Measurements from ENCODE around the gene CLN6. TPM values are rescaled to one million over a fixed set of nuclear protein-coding genes. Genes with fewer than 3 reads are reported as not detected.

The CLN6 gene
- total RNA-seq, 1 experiment from 2014 or later = 82.7 TPM

DNA sequence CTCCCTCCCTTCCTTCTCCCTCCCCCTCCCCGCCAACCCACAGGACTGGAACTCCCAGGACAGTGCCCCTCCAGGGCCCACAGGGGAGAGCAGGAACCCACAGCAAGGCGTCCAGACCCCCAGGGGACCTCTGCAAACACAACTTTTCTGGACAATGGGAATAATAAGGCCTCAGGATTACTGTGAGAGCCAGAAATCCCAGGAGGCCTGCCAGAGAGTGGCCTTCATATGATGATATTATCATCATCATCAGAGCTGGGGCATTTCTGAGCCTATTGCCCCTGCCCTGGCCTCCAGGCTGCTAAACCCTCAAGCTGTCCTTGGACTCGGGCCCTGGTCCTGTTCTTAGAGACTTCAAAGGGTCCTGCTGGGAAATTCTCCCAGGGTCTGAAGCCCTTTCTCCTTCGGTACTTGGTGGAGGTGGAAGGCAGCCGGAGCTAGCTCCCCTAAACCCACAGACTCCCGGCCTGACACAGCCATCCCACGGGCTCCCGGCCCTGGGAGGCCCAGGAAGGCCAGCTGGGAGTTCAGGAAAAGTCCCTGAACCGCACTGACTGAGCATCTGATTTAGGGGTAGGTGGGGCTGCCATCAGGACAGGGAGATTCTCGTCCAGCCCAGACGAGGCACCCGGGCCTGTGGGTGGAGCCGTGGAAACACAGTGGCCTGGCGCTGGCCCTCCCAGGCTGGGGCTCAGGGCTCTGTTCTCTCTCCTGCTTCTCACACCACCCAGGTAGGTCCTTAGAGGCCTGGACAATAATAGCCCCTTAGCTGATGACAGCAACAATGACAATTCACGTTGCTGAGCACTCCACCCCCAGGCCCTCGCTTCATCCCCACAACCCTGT lies 29.3 kb downstream of the CLN6 start:
- DNase-seq = no peak
- Histone ChIP-seq H3K27ac (no peak overlapping the region), H3K9me3 (replicated peaks) (no peaks in the 10 kb centered on the region), H3K4me3 (no peak overlapping the region), H3K36me3 (peaks cover 3% of the 10 kb centered on the region; the same call in 1 of the 2 replicates), H3K27me3 (no peaks in the 10 kb centered on the region), H3K4me1 (no peaks in the 10 kb centered on the region)

DNA sequence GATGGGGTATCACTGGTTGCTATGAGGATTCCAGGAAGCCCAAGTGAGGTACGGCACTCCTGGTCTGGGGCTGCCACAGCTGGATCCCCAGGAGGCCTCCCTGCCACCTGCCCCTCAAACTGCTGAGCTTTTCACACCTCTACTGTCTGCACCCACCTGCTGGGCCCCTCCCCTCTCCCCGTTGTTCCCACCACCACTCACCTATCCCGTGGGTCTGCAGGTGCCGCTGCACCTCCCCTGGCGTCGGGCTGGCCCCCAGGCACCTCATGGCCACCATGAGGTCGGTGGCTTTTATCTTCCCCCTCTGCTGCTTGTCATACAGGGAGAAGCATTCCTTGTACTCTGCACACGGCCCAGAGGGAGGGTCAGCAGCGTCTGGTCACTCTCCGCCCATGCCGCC lies 30.2 kb downstream of the CLN6 start:
- no peak overlapping the region for H3K4me3 ChIP-seq

DNA sequence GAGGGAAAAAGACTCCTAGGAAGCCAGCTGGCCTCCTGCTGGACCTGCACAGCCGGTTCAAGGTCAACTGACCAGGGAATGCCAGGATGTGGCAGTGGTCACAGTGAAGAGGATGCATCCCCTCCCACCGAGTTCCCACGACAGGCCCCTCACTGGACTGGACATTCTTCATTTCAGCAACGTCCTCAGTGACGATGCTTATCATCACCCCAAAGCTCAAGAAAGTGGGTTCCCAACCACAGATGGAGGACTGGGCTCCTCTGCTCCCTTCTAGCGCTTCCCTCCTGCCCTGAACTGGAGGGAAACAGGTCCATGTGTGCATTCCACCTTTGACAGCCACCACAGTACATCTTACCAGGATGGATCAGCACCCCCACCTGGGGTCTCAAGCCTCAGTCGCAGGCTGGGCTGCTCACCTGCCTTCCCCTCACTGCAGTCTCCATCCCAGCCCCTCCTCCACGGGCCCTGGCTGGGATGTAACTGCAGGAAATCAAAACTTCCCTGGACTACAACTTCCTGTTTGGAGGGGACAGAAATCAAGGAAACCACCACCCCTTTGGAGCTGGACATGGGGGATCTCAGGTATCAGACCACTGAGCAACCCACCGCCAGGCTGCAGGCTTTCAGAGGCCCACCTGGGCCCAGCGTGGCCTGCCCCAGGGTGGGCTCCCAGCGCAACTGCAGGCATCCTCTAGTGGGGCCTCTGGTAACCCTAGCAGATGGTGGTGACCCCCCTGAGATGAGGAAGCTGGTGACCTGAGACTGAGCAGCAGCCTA lies 31.7 kb downstream of the CLN6 start:
- Histone ChIP-seq H3K9me3 (replicated peaks) (no peaks in the 10 kb centered on the region), H3K27ac (no peak overlapping the region), H3K27me3 (no peaks in the 10 kb centered on the region), H3K4me3 (no peak overlapping the region), H3K36me3 (peaks cover 16% of the 10 kb centered on the region), H3K4me1 (no peaks in the 10 kb centered on the region)
- no peak for DNase-seq

More for the DNA sequence above, 30.2 kb downstream of the CLN6 start:
- no peak for DNase-seq
- H3K4me1 ChIP-seq = no peaks in the 10 kb centered on the region
- no peaks in the 10 kb centered on the region for H3K9me3 ChIP-seq (replicated peaks)
- H3K27me3 ChIP-seq = no peaks in the 10 kb centered on the region
- H3K27ac ChIP-seq = no peak overlapping the region
- peaks cover 5% of the 10 kb centered on the region; the same call in 1 of the 2 replicates for H3K36me3 ChIP-seq

DNA sequence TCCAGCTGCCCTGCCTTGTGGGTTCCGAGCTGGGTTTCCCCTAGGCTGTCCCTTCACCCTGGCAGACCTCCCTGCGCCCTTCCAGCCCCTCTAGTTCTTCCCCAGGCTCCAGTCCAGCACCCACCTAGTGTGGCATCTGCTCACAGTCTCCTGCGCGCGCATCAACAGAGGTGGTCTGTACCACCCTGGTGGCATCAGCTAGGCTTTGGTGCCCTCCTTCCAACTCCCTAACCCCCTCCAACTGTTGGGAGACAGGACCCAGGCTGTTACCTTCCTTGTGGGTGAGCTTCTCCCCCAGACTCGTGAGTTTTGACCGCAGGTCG lies 32.4 kb downstream of the CLN6 start:
- peaks cover 23% of the 10 kb centered on the region for H3K36me3 ChIP-seq
- H3K27ac ChIP-seq = no peak overlapping the region
- H3K27me3 ChIP-seq = no peaks in the 10 kb centered on the region
- no peaks in the 10 kb centered on the region for H3K4me1 ChIP-seq
- no peak overlapping the region for H3K4me3 ChIP-seq
- no peaks in the 10 kb centered on the region for H3K9me3 ChIP-seq (replicated peaks)
- no peak for DNase-seq

DNA sequence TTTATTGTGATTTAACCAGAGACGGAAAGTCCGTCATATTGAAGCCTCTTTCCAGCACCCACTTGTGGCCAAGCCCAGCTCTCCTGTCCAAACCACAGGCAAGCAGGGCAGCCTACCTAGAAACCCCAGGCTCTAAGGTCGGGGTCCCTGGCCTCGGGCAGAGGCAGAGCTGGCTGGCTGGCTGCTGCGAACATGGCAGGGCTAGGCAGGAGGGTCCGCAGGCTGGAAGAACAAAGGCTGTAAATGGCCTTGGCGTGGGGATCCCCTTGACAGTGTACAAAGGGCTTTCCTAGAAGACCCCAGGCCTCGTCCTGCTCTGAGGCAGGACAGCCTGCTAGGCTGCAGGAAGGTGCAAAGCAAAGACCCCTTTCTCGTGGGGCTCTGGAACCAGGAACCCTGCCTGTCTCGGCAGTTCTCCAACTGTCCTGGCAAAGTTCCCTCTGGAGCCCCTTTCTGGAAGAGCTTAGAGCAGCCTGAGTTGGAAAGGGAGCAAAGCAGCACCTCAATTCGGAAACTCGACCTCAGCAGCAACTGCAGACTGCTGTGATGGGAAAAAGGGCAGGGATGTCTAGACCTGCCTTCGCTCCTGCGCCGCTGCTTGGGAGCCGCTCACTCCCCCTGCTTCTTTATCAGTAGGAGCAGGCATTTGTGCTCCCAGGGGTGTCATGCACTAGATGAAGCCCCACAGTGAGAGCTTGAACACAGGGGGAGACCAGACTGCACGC lies 32.9 kb downstream of the CLN6 start:
- no peak overlapping the region for H3K27ac ChIP-seq
- no peaks in the 10 kb centered on the region for H3K9me3 ChIP-seq (replicated peaks)
- no peak for DNase-seq
- H3K36me3 ChIP-seq = peaks cover 28% of the 10 kb centered on the region
- H3K27me3 ChIP-seq = no peaks in the 10 kb centered on the region
- no peak overlapping the region for H3K4me3 ChIP-seq
- no peaks in the 10 kb centered on the region for H3K4me1 ChIP-seq

DNA sequence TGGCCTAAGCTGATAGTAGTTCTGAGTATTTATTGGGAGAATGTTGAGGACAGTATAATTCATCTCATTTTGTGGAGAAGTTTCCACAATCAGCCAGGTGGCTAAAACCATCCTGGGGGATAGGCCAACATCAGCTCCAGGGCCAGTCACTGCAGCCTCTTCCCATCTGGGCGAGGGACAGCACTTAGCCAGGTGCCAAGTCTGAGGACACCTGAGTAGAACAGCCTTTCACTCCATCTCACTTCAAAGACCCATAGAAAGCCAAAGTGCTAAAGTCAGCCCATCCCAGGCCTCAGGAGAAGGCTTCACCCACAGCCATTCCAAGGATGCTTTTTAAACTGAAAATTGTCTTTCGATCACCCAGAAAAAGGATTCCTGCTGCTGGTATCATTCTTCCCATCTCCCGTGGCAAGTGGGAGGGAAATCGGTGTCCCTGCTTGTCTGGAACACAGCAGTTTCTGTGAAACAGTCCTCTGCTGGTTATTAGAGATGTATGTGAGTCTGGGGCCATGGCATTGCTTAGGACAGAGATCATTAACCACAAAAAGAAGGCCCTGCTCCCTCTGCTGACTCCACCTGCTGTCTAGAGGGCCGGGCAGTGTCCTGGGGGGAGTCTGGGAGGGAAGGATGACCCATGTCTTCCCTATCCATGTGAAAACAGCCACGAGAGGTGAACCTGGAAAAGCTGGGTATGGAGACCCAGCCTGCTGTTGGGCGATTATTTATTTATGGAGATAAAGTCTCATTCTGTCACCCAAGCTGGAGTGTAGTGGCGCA lies 34.0 kb downstream of the CLN6 start:
- Histone ChIP-seq H3K27me3 (no peaks in the 10 kb centered on the region), H3K9me3 (replicated peaks) (no peaks in the 10 kb centered on the region), H3K4me1 (no peaks in the 10 kb centered on the region; the same call in 1 of the 2 replicates), H3K4me3 (no peak overlapping the region), H3K27ac (no peak overlapping the region), H3K36me3 (peaks cover 29% of the 10 kb centered on the region)
- no peak for DNase-seq

DNA sequence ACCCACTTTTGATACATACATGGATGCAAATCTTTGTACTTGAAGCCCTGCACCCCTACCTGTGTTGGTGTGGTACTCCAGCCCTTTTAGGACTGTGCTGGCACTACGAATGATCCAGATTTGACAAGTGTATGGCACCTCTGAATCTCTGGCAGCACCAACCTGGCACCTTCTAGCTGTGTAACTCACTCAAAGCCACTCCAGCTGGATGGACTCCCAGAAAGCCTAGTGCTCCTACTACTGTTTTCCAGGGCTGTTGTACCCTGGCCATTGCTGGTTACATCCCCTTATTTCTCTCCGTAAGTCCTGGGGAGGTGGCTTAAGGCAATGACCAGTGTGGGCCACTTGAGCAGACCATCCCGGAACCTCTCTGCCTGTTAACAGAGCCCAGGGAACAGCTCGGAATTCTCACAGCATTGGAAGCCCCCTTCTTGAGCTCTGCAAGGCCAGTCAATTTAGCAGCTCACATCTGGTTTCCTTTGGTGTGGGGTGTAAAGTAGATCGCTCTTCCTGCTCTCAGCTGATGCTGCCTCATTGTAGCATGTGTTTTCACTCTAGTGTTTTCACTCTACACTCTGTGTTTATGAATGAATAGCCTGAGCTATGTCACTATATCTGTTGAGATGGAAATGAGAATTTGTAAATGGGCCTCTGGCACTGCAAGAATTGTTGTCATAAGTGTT lies 36.6 kb downstream of the CLN6 start:
- Histone ChIP-seq H3K27ac (no peak overlapping the region), H3K36me3 (peaks cover 46% of the 10 kb centered on the region), H3K4me1 (no peaks in the 10 kb centered on the region; the same call in 1 of the 2 replicates), H3K9me3 (replicated peaks) (no peaks in the 10 kb centered on the region), H3K4me3 (no peak overlapping the region), H3K27me3 (no peaks in the 10 kb centered on the region)
- no peak for DNase-seq

DNA sequence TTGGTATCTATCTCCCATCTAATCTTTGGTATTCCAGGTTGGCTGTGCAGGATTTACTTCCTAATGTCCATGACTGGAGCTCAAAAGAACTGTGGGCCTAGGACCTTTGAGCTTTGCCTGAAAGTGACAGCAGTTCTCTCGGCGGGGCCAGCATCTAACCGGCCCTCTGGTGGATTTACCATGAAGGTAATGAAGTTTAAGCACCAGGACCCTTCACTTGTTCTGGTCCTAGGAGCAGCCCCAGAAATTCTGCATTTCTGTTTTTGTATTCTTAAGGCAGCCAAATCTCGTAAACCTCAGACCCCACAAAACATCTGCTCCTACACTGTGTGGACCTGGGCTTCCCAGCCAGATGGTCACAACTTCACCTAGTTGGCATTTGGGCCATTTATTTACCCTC lies 37.4 kb downstream of the CLN6 start:
- no peak overlapping the region for H3K27ac ChIP-seq
- H3K4me3 ChIP-seq = no peak overlapping the region
- no peaks in the 10 kb centered on the region for H3K9me3 ChIP-seq (replicated peaks)
- H3K27me3 ChIP-seq = no peaks in the 10 kb centered on the region
- peaks cover 52% of the 10 kb centered on the region for H3K36me3 ChIP-seq
- no peaks in the 10 kb centered on the region; the same call in 1 of the 2 replicates for H3K4me1 ChIP-seq
- DNase-seq = no peak

DNA sequence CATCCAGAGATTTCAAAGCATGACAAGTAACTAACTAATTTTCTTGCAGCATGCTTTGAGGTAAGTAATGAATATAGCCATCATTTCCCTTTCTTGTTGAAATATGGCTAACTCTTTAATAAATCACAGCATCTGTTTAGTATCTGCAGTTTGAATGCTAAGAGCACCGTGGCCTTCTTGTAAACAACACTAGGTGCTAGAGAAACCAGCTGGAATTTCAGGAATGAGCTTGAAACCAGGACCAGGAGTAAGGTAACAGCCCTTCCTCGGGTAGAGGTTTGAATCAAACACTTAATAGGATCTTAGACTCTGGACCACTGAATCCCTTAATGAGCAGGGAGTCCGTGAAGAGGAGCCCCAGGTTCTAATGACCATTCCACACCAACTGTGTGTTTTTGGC lies 38.0 kb downstream of the CLN6 start:
- Histone ChIP-seq H3K27me3 (no peaks in the 10 kb centered on the region), H3K27ac (no peak overlapping the region), H3K9me3 (replicated peaks) (no peaks in the 10 kb centered on the region), H3K4me3 (no peak overlapping the region), H3K36me3 (peaks cover 58% of the 10 kb centered on the region), H3K4me1 (no peaks in the 10 kb centered on the region; the same call in 1 of the 2 replicates)
- no peak for DNase-seq

DNA sequence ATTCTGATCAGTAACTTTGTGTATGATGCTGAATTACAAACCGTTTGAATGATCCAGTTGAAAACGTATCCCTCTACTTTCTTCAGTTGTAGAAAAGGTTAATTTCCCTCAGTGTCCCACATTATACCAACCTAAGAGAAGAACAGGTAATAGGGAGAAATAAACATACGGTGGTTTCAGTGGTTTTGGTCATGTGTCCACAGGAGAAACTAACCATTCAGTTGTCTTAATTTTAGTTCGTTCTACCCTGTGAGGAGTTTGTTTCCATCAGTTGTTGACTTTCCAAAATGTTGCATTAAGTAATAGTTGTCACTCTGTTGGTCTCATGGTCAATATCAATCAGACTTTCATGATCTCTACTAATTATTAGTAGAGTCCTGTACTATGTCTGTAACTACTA lies 39.5 kb downstream of the CLN6 start:
- Histone ChIP-seq H3K4me3 (no peak overlapping the region), H3K4me1 (no peaks in the 10 kb centered on the region; the same call in 1 of the 2 replicates), H3K9me3 (replicated peaks) (no peaks in the 10 kb centered on the region), H3K27me3 (no peaks in the 10 kb centered on the region), H3K36me3 (peaks cover 60% of the 10 kb centered on the region), H3K27ac (no peak overlapping the region)
- no peak for DNase-seq

DNA sequence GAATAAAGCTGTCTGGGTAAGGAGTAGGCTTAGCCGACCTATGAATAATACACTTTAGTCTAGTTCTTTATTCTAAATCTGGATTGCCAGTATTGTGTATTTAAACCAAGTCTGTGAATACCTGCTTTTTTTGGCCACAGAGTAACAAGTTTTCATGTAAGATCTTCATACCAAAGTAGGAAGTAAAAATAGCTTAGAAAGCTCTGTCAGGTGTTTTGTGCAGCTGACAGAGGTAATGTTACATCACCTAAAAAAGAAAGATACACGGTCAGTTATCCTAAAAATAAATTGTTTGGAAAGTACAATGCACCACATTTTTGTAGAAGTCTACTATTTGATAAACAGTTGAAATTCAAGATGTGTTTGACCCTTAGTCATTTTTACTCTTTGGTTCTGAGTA lies 40.9 kb downstream of the CLN6 start:
- no peak for DNase-seq
- Histone ChIP-seq H3K27me3 (no peaks in the 10 kb centered on the region), H3K4me3 (no peak overlapping the region), H3K27ac (no peak overlapping the region), H3K36me3 (peaks cover 70% of the 10 kb centered on the region), H3K9me3 (replicated peaks) (no peaks in the 10 kb centered on the region), H3K4me1 (no peaks in the 10 kb centered on the region; the same call in 1 of the 2 replicates)

DNA sequence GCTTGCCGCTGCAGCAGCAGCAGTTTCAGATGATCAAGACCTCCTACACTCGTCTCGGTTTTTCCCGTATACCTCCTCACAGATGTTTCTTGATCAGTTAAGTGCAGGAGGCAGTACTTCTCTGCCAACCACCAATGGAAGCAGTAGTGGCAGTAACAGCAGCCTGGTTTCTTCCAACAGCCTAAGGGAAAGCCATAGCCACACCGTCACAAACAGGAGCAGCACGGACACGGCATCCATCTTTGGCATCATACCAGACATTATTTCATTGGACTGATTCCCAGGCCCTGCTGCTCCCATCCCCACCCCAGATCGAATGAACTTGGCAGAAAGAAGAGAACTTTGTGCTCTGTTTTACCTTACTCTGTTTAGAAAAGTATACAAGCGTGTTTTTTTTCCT lies 42.0 kb downstream of the CLN6 start:
- Histone ChIP-seq H3K36me3 (peaks cover 69% of the 10 kb centered on the region), H3K27ac (no peak overlapping the region), H3K4me1 (no peaks in the 10 kb centered on the region; the same call in 1 of the 2 replicates), H3K27me3 (no peaks in the 10 kb centered on the region), H3K9me3 (replicated peaks) (no peaks in the 10 kb centered on the region), H3K4me3 (no peak overlapping the region)
- no peak for DNase-seq

DNA sequence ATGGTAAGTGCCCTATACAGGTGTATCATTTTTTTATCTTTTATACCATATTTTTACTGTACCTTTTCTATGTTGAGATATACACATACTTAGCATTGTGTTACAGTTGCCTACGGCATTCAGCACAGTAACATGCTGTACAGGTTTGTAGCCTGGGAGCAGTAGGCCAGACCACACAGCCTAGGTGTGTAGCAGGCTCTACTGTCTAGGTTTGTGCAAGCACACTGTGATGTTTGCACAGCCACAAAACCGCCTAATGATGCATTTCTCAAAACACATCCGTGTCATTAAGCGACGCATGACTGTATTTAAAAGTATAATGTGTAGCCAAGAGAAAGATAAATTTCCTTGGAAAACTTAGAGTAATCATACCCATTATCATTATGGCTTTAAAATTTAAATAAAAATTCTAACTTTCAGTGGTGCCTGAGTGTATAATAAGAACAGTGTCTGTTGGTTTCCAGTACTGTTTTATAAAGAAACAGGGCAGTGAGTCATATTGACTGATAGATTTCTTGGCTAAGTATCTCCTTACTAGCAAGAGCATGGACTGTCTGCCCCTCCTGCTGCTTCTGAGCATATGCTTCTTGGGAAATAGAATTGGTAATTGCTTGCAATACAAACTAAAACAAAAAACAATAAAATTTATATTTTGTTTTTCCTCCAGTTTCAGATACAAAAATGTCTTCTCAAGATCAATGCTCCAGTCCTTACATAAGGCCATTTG lies 42.7 kb downstream of the CLN6 start:
- Histone ChIP-seq H3K36me3 (peaks cover 66% of the 10 kb centered on the region), H3K27ac (no peak overlapping the region), H3K4me3 (no peak overlapping the region), H3K27me3 (no peaks in the 10 kb centered on the region), H3K4me1 (no peaks in the 10 kb centered on the region; the same call in 1 of the 2 replicates), H3K9me3 (replicated peaks) (no peaks in the 10 kb centered on the region)
- no peak for DNase-seq

All from SJCRH30 (cell line).